Measurements from ENCODE around the gene CRHR1. TPM values are rescaled to one million over a fixed set of nuclear protein-coding genes. Genes with fewer than 3 reads are reported as not detected.

The CRHR1 gene
- total RNA-seq, 1 experiment from 2014 or later, result 0.15 TPM

GRCh38 chr17:45847747-45848146 is 63.6 kb downstream of the CRHR1 start:
- Histone ChIP-seq H3K27ac (ENCODE audit: low read length) (no peak overlapping the region), H3K4me3 (ENCODE audit: low read depth in 2 of 2, low read length in 2 of 2) (no peak overlapping the region), H3K36me3 (ENCODE audit: control insufficient read depth, insufficient read depth, low read length) (no peaks in the 10 kb centered on the region), H3K9me3 (ENCODE audit: control insufficient read depth, insufficient read depth, low read depth, low read length) (no peaks in the 10 kb centered on the region), H3K27me3 (ENCODE audit: control insufficient read depth, insufficient read depth, low read length) (no peaks in the 10 kb centered on the region), H3K4me1 (ENCODE audit: control insufficient read depth, insufficient read depth, low read length) (no peaks in the 10 kb centered on the region)
- intact Hi-C loops (cut with micrococcal nuclease; ENCODE audit: unreplicated experiment) (no loop called here), in situ Hi-C loops (cut with HindIII; ENCODE audit: low pct_unique_long_range_greater_than_20kb, low sequenced_read_pairs) (no loop called here)
- no TSS peak for BruUV-seq (replicated peaks)
- TF ChIP-seq POLR2AphosphoS5 (IDR thresholded peaks at IDR 0.05; ENCODE audit: low read depth, low read length), result no peak
- TF ChIP-seq REST (IDR thresholded peaks at IDR 0.05; ENCODE audit: insufficient read depth in 1 of 2, low read depth in 2 of 2, low read length in 1 of 2), result no peak
- no peak for TF ChIP-seq TCF7L2 (IDR thresholded peaks at IDR 0.05; ENCODE audit: low read depth, low read length)
- no peak for TF ChIP-seq SIN3A (IDR thresholded peaks at IDR 0.05; ENCODE audit: borderline replicate concordance, insufficient read depth, low read depth, low read length)
- no peak for TF ChIP-seq CTCF (IDR thresholded peaks at IDR 0.05)
- ChIA-PET POLR2A (no interaction called here), CTCF (interaction anchor here (1.5 kb wide), 1 partner anchor 208 kb away, joined by 5 read pairs; no protein-coding TSS in a partner anchor)
- ATAC-seq (no peak), DNase-seq (ENCODE audit: low read depth, low spot score) (no peak)

- Histone ChIP-seq H3K27ac (ENCODE audit: low read length) (no peak overlapping the region), H3K9me3 (ENCODE audit: control insufficient read depth, insufficient read depth, low read depth, low read length) (no peaks in the 10 kb centered on the region), H3K27me3 (ENCODE audit: control insufficient read depth, insufficient read depth, low read length) (no peaks in the 10 kb centered on the region), H3K4me1 (ENCODE audit: control insufficient read depth, insufficient read depth, low read length) (no peaks in the 10 kb centered on the region), H3K36me3 (ENCODE audit: control insufficient read depth, insufficient read depth, low read length) (no peaks in the 10 kb centered on the region), H3K4me3 (ENCODE audit: low read depth in 2 of 2, low read length in 2 of 2) (no peak overlapping the region)
- intact Hi-C loops (cut with micrococcal nuclease; ENCODE audit: unreplicated experiment), result no loop called here
- ChIA-PET CTCF (interaction anchor here (1.5 kb wide), 1 partner anchor 208 kb away, joined by 5 read pairs; no protein-coding TSS in a partner anchor), POLR2A (no interaction called here)
- no peak for TF ChIP-seq CTCF (IDR thresholded peaks at IDR 0.05)
- no peak for TF ChIP-seq REST (IDR thresholded peaks at IDR 0.05; ENCODE audit: insufficient read depth in 1 of 2, low read depth in 2 of 2, low read length in 1 of 2)
- no peak for TF ChIP-seq TCF7L2 (IDR thresholded peaks at IDR 0.05; ENCODE audit: low read depth, low read length)
- TF ChIP-seq SIN3A (IDR thresholded peaks at IDR 0.05; ENCODE audit: borderline replicate concordance, insufficient read depth, low read depth, low read length), result no peak
- no peak for TF ChIP-seq POLR2AphosphoS5 (IDR thresholded peaks at IDR 0.05; ENCODE audit: low read depth, low read length)
- BruUV-seq (replicated peaks), result no TSS peak
- no peak for DNase-seq (ENCODE audit: low read depth, low spot score)
- no peak for ATAC-seq
- in situ Hi-C loops (cut with HindIII; ENCODE audit: low pct_unique_long_range_greater_than_20kb, low sequenced_read_pairs), result no loop called here
Observed at GRCh38 chr17:45848405-45848804, 64.3 kb downstream of the CRHR1 start.

Measured in Panc1 (cell line).